Mesenteric fat pad (tissue), 1 donor: Measurements from ENCODE around the gene GBA2. TPM values are rescaled to one million over a fixed set of nuclear protein-coding genes. Genes with fewer than 3 reads are reported as not detected.

Source experiments
- DNase-seq: peaks from one replicate; pipeline ENCODE4 v3.0.0-alpha.2; 2020; ENCODE audit warnings: low spot score
- total RNA-seq: library from RNA; stranded (reverse); fragmentation: NEBNext Ultra II Directional; extraction: Animal tissue kit (Norgen Biotek cat#: 25700); gene quantifications from one replicate; pipeline ENCODE4 v1.2.1, GENCODE V29; 2021
- donor health status: DM: yes; HTN: yes; CAD: no.

Gene GBA2
- total RNA-seq, 1 donor from 2014 or later: 54.5 TPM

DNA sequence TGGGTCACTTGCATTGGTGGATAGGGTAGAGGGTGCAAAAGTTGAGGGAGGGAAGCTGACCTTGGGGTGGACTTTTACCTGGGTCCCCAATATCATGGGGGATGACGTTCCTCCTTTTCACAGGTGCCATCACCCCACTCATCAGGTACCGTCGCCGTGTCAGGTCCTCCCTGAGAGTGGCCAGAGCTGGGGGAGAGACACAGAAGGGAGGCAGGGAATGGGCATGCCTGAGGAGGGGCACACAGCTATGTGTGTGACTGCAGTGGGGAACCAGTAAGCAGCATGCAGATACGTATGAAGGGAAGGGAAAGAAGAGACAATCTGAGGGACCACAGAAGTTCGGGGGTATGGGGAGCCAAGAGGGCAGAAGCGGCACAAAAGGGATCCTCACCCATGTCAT lies 10.1 kb downstream of the GBA2 start:
- no peak for DNase-seq

GRCh38 chr9:35738186-35738585 lies 10.8 kb downstream of the GBA2 start:
- no peak for DNase-seq

- DNase-seq: no peak
These were observed 11.9 kb downstream of the GBA2 start for GRCh38 chr9:35737143-35737542.

- DNase-seq: no peak
These were observed 12.8 kb downstream of the GBA2 start for GRCh38 chr9:35736201-35736633.

- DNase-seq: no peak
These were observed 14.9 kb downstream of the GBA2 start for GRCh38 chr9:35734096-35734495.

GRCh38 chr9:35732800-35733541 lies 16.1 kb downstream of the GBA2 start:
- DNase-seq: no peak

DNA sequence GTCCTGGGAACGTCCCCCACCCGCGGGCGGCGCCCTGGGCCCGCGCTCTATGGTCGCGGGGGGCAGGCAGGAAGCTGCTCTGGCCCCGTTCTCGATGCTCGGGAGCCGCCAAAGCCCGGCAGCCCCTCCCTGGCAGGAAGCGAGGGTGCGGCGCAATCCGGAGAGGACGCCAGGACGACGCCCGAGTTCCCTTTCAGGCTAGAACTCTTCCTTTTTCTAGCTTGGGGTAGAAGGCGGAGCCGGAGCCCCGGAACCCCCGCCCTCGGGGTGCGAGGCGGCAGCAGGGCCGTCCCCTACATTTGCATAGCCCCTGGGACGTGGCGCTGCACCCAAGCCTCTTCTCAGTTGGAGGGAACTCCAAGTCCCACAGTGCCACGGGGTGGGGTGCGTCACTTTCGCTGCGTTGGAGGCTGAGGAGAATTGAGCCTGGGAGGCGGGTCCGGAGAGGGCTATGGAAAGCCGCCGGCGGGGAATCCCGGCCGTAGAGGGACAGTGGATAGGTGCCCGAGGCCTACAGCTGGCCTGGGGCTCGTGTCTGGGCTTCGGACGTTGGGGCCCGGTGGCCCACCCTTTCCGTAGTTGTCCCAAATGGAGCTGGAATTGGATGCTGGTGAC lies 16.7 kb downstream of the GBA2 start, which contains the start of the genes CREB3 and TLN1:
CREB3 (plus strand) TSS at position 482 of the 615 bp plus-strand sequence; CDS start at position 589, 107 bp downstream.
TLN1 (minus strand) TSS at position 11 of the 615 bp plus-strand sequence. CDS start 6,501 bp downstream, outside the sequence.
- DNase-seq: peak; percentile 99

DNA sequence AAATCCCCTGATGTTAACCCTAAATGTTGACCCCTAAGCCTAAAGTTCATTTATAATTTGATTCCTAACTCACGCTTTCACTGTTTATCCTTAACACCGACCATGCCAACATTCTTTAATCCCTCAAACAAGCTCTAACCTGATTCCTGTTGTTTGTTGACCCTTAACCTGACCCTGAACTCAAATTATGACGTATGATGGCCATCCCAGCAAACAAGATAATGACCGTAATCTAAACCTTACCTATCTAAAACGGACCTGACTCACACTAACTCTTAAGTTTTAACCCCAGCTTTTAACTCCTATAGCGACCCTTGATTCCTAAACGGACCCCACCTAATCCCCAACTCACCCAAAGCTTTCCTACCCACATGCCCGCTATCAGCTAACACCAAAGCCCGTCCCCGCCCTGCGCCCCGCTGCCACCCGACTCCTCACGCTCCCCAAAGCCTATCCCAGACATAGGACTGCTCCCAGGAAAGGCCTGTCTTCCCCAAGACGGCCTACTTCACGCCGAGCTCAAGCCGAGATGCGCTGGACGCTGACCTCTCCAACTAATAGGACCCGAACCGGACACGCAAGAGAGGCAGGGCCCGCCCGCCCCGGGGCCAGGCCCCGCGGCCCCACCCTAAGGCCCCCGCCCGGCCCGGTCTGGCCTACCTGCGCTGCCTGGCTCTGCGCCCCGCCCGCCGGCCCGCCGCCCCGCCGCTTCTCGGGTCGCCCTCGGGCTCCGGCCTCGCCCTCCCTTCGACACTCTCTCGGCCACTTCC lies 17.4 kb downstream of the GBA2 start:
- no peak for DNase-seq

- DNase-seq: no peak
These were observed 18.6 kb downstream of the GBA2 start for GRCh38 chr9:35730486-35730854.

DNA sequence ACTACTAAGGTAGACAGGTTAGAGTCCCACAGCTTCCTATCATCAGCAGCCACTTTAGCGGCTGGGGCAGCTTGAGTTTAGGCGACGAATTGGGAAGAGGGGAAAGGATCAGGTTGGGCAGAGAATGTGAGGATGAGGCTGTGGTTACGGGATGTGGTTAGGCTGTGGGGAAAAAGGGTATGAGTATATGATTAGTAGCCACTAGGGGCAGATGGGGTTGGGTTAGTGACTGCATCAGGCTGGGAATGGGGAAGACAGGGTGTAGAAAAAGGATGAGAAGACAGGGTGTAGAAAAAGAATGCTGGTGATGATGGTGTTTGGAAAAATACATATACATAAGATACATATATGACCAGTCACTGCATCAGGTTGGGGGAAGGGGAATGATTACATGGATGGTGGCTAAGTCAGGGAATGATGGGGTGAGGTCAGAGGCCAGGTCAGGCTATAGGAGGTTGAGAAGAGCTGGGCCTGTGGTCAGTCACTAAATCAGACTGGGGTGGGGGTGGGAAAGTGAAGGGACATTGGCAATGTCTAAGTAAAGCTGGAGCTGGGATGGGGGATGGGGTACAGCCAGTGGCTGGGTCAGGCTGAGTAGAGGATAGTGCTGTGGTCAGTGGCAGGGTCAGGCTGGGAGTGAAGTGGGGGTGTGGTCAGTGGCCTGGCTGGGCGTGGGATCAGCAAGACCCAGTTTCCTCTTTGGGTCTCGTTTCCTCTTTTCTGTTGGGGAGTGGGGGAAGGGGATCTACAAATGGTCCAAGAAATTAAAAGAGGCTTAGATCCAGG lies 19.1 kb downstream of the GBA2 start:
- no peak for DNase-seq

GRCh38 chr9:35729101-35729500 lies 19.9 kb downstream of the GBA2 start:
- no peak for DNase-seq

DNA sequence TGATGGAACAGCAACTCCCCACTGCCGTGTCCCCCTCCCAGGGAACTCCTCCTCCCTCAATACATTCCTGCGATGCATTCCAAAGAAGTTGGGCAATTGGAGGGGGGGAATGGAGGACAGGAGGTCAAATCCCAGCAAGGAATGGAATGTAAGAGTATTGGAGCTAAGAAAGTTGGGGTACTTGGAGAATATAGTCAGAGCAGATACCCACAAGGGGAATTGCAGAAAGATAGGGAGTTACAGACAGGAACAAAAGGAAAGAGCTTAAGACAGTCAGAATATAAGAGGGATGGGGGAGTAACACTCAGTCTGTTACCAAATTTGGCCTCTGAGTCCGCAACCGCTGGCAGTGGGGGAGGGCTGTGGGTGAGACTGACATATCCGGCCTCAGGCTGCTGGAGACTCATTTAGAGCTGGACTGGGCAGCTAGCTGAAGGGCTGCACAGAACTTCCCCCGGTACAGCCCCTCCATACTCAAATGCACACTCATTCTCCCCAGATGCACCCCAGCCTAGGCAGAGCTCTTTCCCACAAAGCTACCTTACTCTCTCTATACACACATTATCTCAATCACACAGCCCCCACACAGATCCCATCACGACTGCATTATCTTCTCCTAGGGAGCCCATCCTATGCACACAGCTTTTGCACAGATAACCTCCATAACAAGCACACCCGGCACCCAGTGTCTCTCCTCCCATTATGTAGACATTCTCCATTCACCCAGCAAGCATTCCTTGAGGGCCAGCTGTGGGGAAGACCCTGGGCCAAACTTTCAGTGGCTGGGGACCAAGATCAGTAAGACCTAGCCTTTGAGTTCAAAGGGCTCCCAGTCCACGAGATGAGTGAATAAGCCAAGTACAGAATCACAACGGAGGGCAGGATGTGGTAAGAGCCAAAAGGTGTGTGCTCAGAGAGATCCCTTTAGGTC lies 20.7 kb downstream of the GBA2 start:
- DNase-seq: no peak

GRCh38 chr9:35727676-35728040 lies 21.4 kb downstream of the GBA2 start:
- DNase-seq: no peak

DNA sequence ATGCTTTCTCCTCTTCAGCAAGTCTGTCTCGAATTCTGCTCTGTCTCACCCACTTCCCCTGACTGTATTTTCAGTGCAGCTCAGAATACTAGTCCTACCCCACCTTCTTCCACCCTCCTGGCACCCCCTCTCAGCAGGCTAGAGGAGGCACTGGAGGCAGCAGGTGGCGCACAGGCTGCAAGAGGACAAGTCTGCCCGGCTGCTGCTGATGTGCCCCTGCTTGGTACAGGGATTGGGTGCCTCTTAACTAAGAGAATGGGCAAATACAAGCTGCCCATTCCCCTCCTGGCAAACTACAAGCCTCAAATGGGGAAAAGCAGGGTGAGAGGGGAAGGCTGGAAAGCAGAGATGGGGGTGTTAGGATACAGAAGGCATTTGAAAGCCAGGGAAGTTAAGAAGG lies 22.1 kb downstream of the GBA2 start:
- DNase-seq: no peak

GRCh38 chr9:35725362-35725761 lies 23.7 kb downstream of the GBA2 start:
- DNase-seq: peak; percentile 41

GRCh38 chr9:35723908-35724307 lies 25.1 kb downstream of the GBA2 start:
- DNase-seq: peak; percentile 79

DNA sequence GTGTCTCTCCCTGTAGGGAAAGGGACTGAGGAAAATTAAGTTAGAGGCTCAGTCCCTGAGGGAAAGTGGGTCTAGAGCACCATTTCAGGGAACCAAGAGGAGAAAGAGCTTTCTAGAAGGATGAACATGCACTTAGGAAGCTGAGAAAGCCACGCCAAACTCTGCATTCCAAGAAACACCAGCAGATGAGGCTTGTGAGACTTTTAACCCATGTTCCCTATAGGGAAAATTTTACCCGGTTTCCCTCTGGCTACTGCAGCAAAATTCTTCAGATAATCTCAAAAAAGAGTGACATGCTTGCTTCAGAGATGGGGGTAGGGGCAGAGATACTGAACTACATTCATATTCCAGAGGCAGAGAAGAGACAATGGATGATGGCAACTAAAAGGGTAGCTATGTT lies 25.6 kb downstream of the GBA2 start:
- DNase-seq: no peak

DNA sequence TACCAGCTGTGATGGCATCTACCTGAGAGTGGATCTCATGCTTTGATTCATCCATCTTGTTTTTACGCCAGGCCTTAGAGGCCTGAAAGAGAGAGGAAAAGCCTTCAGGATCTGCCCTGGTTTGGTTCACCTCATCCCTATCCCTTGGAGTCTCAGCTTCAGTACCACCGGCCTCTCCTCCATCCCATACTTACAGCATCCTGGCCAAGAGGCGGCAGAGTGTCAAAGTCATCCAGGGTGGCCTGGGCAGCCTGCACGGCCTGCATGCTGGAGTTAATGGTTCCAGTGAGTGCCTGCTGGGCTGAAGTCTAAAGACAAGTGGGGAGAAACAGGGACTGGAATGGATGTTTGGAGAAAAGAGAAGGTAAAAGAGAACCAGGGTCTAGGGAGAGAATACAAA lies 29.5 kb downstream of the GBA2 start:
- DNase-seq: no peak

GRCh38 chr9:35718721-35719511 lies 30.1 kb downstream of the GBA2 start:
- peak; percentile 71 for DNase-seq
